HG03064 (cell line): ENCODE measurements around the gene SLC16A1.
"Not testable (repeated sequence)": the region's sequence is repeated elsewhere in the genome, so short reads cannot be mapped to it uniquely, and the experiment has no call there.

Source experiments
- ATAC-seq: cut with Tn5 transposase; IDR thresholded peaks from one replicate; pipeline ENCODE4 v1.9.1; 2021; ENCODE audit warnings: low read depth; ENCODE audit not compliant: unreplicated experiment

The SLC16A1 gene

GRCh38 chr1:112973788-112974187 lies 17.8 kb upstream of the SLC16A1 start:
- ATAC-seq = no peak

- no peak for ATAC-seq
These were observed 15.0 kb upstream of the SLC16A1 start for GRCh38 chr1:112971006-112971405.

- no peak for ATAC-seq
These were observed 8.4 kb upstream of the SLC16A1 start for GRCh38 chr1:112964347-112964746.

GRCh38 chr1:112961072-112961471 lies 5.1 kb upstream of the SLC16A1 start:
- no peak for ATAC-seq

- ATAC-seq = no peak
These were observed 4.4 kb upstream of the SLC16A1 start for GRCh38 chr1:112960384-112960783.

- ATAC-seq = not testable (repeated sequence)
These were observed 2.2 kb upstream of the SLC16A1 start for GRCh38 chr1:112958236-112958635.

GRCh38 chr1:112957133-112957812 lies 1.3 kb upstream of the SLC16A1 start:
- ATAC-seq = peak; percentile 49

GRCh38 chr1:112956544-112957132 lies 642 bp upstream of the SLC16A1 start:
- ATAC-seq = no peak

GRCh38 chr1:112954945-112955772 lies 837 bp downstream of the SLC16A1 start:
- peak; percentile 12 for ATAC-seq

GRCh38 chr1:112954017-112954650 lies 1.9 kb downstream of the SLC16A1 start:
- ATAC-seq = no peak

GRCh38 chr1:112950426-112950825 lies 5.6 kb downstream of the SLC16A1 start:
- ATAC-seq = no peak

GRCh38 chr1:112946683-112947082 lies 9.3 kb downstream of the SLC16A1 start:
- no peak for ATAC-seq

- no peak for ATAC-seq
These were observed 16.2 kb downstream of the SLC16A1 start for GRCh38 chr1:112939810-112940209.

GRCh38 chr1:112938210-112938609 lies 17.8 kb downstream of the SLC16A1 start:
- ATAC-seq = no peak

GRCh38 chr1:112937495-112937894 lies 18.5 kb downstream of the SLC16A1 start:
- no peak for ATAC-seq

- ATAC-seq = no peak
These were observed 18.9 kb downstream of the SLC16A1 start for GRCh38 chr1:112937070-112937469.

- no peak for ATAC-seq
These were observed 20.4 kb downstream of the SLC16A1 start for GRCh38 chr1:112935461-112936111.

GRCh38 chr1:112934577-112934976 lies 21.4 kb downstream of the SLC16A1 start:
- ATAC-seq = no peak

GRCh38 chr1:112933820-112934571 lies 22.0 kb downstream of the SLC16A1 start:
- ATAC-seq = no peak

- ATAC-seq = no peak
These were observed 26.0 kb downstream of the SLC16A1 start for GRCh38 chr1:112929979-112930378.
